IMR-90 (cell line): ENCODE data around the gene RNF133. TPM values are rescaled to one million over a fixed set of nuclear protein-coding genes. Genes with fewer than 3 reads are reported as not detected.

ENCODE experiments used
- ATAC-seq: fragments of 200-7000 bp; cut with Tn5 transposase; 2 replicates; pipeline ENCODE4 v1.9.1; 2020; ENCODE audit warnings: low read depth, mild to moderate bottlenecking, moderate library complexity
- BruUV-seq: library from RNA; stranded (reverse); fragments of 400-500 nt; replicated peaks from 2 replicates; lab custom pipeline; 2021; lab: Mats Ljungman, UMichigan
- CTCF ChIA-PET: fragments of 300-600 bp; formaldehyde crosslinking; extraction: SDS; loops from one replicate; lab custom pipeline; 2021; ENCODE audit warnings: antibody characterized with exemption; lab: Yijun Ruan, JAX
- POLR2A ChIA-PET: fragments of 300-600 bp; sonication (Branson Sonifier 250); formaldehyde crosslinking; loops from one replicate; lab custom pipeline; 2022; ENCODE audit warnings: antibody characterized with exemption; ENCODE audit not compliant: unreplicated experiment; lab: Charles Lee
- DNase-seq: peaks from one replicate; pipeline ENCODE4 v3.0.0; 2013
- H2AFZ ChIP-seq: replicated peaks from 2 replicates; pipeline ENCODE3; 2013; ENCODE audit warnings: low read length, mild to moderate bottlenecking; ENCODE audit not compliant: poor library complexity
- H2AK5ac ChIP-seq: 2 replicates; pipeline ENCODE4 v1.6.1; 2013; ENCODE audit warnings: low read depth, low read length, inconsistent platforms
- H2AK9ac ChIP-seq: replicated peaks from 2 replicates; pipeline ENCODE3; 2013; ENCODE audit warnings: mild to moderate bottlenecking, low read depth, low read length, moderate library complexity; ENCODE audit not compliant: poor library complexity
- H2BK120ac ChIP-seq: 2 replicates; pipeline ENCODE4 v1.6.1; 2013; ENCODE audit warnings: low read depth, low read length, inconsistent platforms
- H2BK15ac ChIP-seq: 3 replicates; pipeline ENCODE4 v1.6.1; 2013; ENCODE audit warnings: low read depth, low read length, inconsistent platforms
- H2BK20ac ChIP-seq: 2 replicates; pipeline ENCODE4 v1.6.1; 2013; ENCODE audit warnings: low read depth, mild to moderate bottlenecking, inconsistent platforms, low read length, moderate library complexity
- H2BK5ac ChIP-seq: 2 replicates; pipeline ENCODE4 v1.6.1; 2013; ENCODE audit warnings: mild to moderate bottlenecking, low read depth, low read length, inconsistent platforms; ENCODE audit not compliant: poor library complexity, severe bottlenecking
- H3K14ac ChIP-seq: replicated peaks from 2 replicates; pipeline ENCODE4 v1.6.1; 2013; ENCODE audit warnings: low read depth, low read length, inconsistent platforms
- H3K18ac ChIP-seq: 2 replicates; pipeline ENCODE4 v1.6.1; 2013; ENCODE audit warnings: low read depth, low read length, control low read depth
- H3K23ac ChIP-seq: 2 replicates; pipeline ENCODE4 v1.6.1; 2013; ENCODE audit warnings: low read depth, low read length, inconsistent platforms
- H3K27ac ChIP-seq: 2 replicates; pipeline ENCODE4 v1.5.1; 2013; ENCODE audit warnings: mild to moderate bottlenecking, control low read depth, low read length; ENCODE audit not compliant: insufficient read depth
- H3K27me3 ChIP-seq: 2 replicates; pipeline ENCODE4 v1.6.1; 2013; ENCODE audit warnings: low read length; ENCODE audit not compliant: control insufficient read depth, insufficient read depth
- H3K36me3 ChIP-seq: 2 replicates; pipeline ENCODE4 v1.6.1; 2013; ENCODE audit warnings: low read length, mixed read lengths; ENCODE audit not compliant: control insufficient read depth, insufficient read depth
- H3K4ac ChIP-seq: 2 replicates; pipeline ENCODE4 v1.6.1; 2013; ENCODE audit warnings: low read depth, low read length, inconsistent platforms
- H3K4me1 ChIP-seq: 2 replicates; pipeline ENCODE4 v1.6.1; 2013; ENCODE audit warnings: low read length, mixed read lengths; ENCODE audit not compliant: control insufficient read depth, insufficient read depth
- H3K4me2 ChIP-seq: 2 replicates; pipeline ENCODE4 v1.6.1; 2013; ENCODE audit warnings: low read depth, mild to moderate bottlenecking, control low read depth, low read length, moderate library complexity
- H3K4me3 ChIP-seq: 2 replicates; pipeline ENCODE4 v1.5.1; 2013; ENCODE audit warnings: low read depth, mild to moderate bottlenecking, control low read depth, low read length, moderate library complexity; ENCODE audit not compliant: insufficient read depth
- H3K56ac ChIP-seq: 2 replicates; pipeline ENCODE4 v1.6.1; 2013; ENCODE audit warnings: low read length, inconsistent platforms; ENCODE audit not compliant: insufficient read depth; ENCODE audit errors: extremely low read depth
- H3K79me1 ChIP-seq, 2 experiments: 2 replicates each; pipeline ENCODE4 v1.6.1; 2013; ENCODE audit warnings: low read length in 2 of 2, inconsistent platforms in 1 of 2, low read depth in 1 of 2
- H3K9ac ChIP-seq: 2 replicates; pipeline ENCODE4 v1.6.1; 2013; ENCODE audit warnings: low read depth, low read length, control low read depth
- H3K9me1 ChIP-seq: 2 replicates; pipeline ENCODE4 v1.6.1; 2013; ENCODE audit warnings: low read length, inconsistent platforms; ENCODE audit not compliant: insufficient read depth
- H3K9me3 ChIP-seq: 2 replicates; pipeline ENCODE4 v1.6.1; 2013; ENCODE audit warnings: low read length; ENCODE audit not compliant: control insufficient read depth, insufficient read depth
- H4K20me1 ChIP-seq: 2 replicates; pipeline ENCODE4 v1.6.1; 2013; ENCODE audit warnings: low read length, inconsistent platforms; ENCODE audit not compliant: insufficient read depth
- H4K5ac ChIP-seq: 2 replicates; pipeline ENCODE4 v1.6.1; 2013; ENCODE audit warnings: mild to moderate bottlenecking, low read depth, low read length, control low read depth
- H4K8ac ChIP-seq, 2 experiments: 2 replicates each; pipeline ENCODE4 v1.6.1; 2013; ENCODE audit warnings: low read depth in 2 of 2, low read length in 2 of 2, control low read depth in 1 of 2, inconsistent platforms in 1 of 2
- H4K91ac ChIP-seq: 2 replicates; pipeline ENCODE4 v1.6.1; 2013; ENCODE audit warnings: low read depth, low read length, inconsistent platforms; ENCODE audit not compliant: insufficient read depth
- NFE2L2 ChIP-seq: fragments of 150-350 bp; IDR thresholded peaks from 2 replicates; pipeline ENCODE4 v1.6.1; 2016; ENCODE audit warnings: low read depth, mild to moderate bottlenecking, low read length
- WGBS, 2 experiments: methylation state at CpG; one replicate each; pipeline versions ENCODE4 v1.1.5 to v1.1.7; 2013; ENCODE audit warnings: missing lambda C conversion rate in 2 of 2; ENCODE audit not compliant: insufficient read length in 1 of 2; ENCODE audit errors: extremely low coverage in 2 of 2; 5-methylcytosine and 5-hydroxymethylcytosine counted together
- dilution Hi-C: fragments of 300-500 bp; cut with HindIII; formaldehyde crosslinking; loops from one replicate; pipeline ENCODE4 v1.14.3; 2018; ENCODE audit warnings: low sequenced_read_pairs; ENCODE audit not compliant: unreplicated experiment
- in situ Hi-C: fragments of 300-500 bp; cut with MboI; formaldehyde crosslinking; loops from 3 replicates; pipeline ENCODE4 v1.14.3; 2019; ENCODE audit warnings: low sequenced_read_pairs, inconsistent platforms, mixed read lengths
- intact Hi-C: fragments of 100-400 bp; cut with micrococcal nuclease; formaldehyde crosslinking; loops from 2 replicates; pipeline ENCODE4 v1.10.0; 2022
- microRNA-seq, 2 experiments: library from miRNA; stranded (forward) in 1 of 2; unstranded in 1 of 2; fragments of 10-50 nt in 1 of 2; fragments of <30 nt in 1 of 2; gene quantifications in 1 of 2; microRNA quantifications in 1 of 2; one replicate each; pipeline versions ENCODE3 to v1.1.0; 2013 to 2020; ENCODE audit not compliant: insufficient read depth in 1 of 2, insufficient read length in 1 of 2, unreplicated experiment in 1 of 2
- polyA plus RNA-seq, 3 experiments: library from polyadenylated mRNA; depleted of rRNA; stranded (reverse); fragments of >200 nt; gene quantifications; 2 replicates each; pipeline ENCODE4 v1.2.3, GENCODE V29; 2012; ENCODE audit warnings: low replicate concordance in 1 of 3
- small RNA-seq, 5 experiments: library from RNA; depleted of rRNA; stranded (forward); fragments of <200 nt; gene quantifications; one replicate each; pipeline ENCODE3, GENCODE V24; 2012
- total RNA-seq: library from RNA; depleted of rRNA; stranded (reverse); fragments of >200 nt; gene quantifications from 2 replicates; pipeline ENCODE4 v1.2.3, GENCODE V29; 2012; rRNA removed
- TF ChIP-seq, protein P1 (sequence below): fragments of 150-350 bp; IDR thresholded peaks from 2 replicates; pipeline ENCODE4 v1.6.1; 2017; ENCODE audit warnings: mild to moderate bottlenecking, antibody characterized with exemption, low read length, low read depth

The RNF133 gene
- total and polyA plus RNA-seq, 2 of the 4 experiments (the other 2 are of a cell fraction), result not detected

DNA sequence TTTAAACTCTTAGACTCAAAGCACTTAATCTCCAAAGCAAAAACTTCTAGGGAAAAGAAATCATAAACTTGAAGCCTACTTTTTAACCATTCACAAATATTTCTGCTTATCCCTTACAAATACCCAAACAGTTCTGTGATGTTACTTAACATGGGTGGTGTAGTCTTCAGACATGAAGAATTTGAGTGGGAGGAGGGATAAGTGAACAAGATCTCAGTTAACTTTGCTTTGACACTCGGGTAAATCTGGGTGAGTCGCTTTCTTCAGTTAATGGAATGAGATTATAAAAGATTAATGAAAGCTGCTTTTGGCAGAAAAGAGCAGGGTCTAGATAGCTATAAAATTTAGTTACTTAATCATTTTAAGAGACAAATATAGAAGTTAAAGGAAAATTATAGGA, 47.5 kb downstream of the RNF133 start:
- BruUV-seq, result no TSS peak
- intact Hi-C loops, result no loop called here
- no CpG with 5 or more reads among the region's 2 CpGs for WGBS, 2 experiments
- Histone ChIP-seq H2BK120ac (no peak overlapping the region), H3K27me3 (no peaks in the 10 kb centered on the region), H3K9me3 (peaks cover 2% of the 10 kb centered on the region; the same call in 1 of the 2 replicates), H3K4ac (no peak overlapping the region), H3K14ac (no peak overlapping the region), H2BK20ac (no peak overlapping the region), H3K79me1 (no peaks in the 10 kb centered on the region), H3K23ac (no peak overlapping the region), H2BK5ac (no peak overlapping the region), H3K27ac (no peak overlapping the region), H2AK5ac (no peak overlapping the region), H3K56ac (no peak overlapping the region), H2AFZ (no peak overlapping the region), H3K4me3 (no peak overlapping the region), H3K9ac (no peak overlapping the region), H2AK9ac (no peak overlapping the region), H3K36me3 (no peaks in the 10 kb centered on the region), H3K18ac (no peak overlapping the region), H4K20me1 (no peaks in the 10 kb centered on the region), H4K8ac (no peak overlapping the region), H3K9me1 (no peaks in the 10 kb centered on the region), H3K4me1 (no peaks in the 10 kb centered on the region), H4K5ac (no peak overlapping the region), H4K91ac (no peak overlapping the region), H2BK15ac (no peak overlapping the region), H3K4me2 (no peak overlapping the region)
- CTCF ChIA-PET, result no interaction called here
- DNase-seq (no peak), ATAC-seq (no peak)
- POLR2A ChIA-PET, result no interaction called here
- dilution Hi-C loops, result no loop called here
- TF ChIP-seq, protein P1, sequence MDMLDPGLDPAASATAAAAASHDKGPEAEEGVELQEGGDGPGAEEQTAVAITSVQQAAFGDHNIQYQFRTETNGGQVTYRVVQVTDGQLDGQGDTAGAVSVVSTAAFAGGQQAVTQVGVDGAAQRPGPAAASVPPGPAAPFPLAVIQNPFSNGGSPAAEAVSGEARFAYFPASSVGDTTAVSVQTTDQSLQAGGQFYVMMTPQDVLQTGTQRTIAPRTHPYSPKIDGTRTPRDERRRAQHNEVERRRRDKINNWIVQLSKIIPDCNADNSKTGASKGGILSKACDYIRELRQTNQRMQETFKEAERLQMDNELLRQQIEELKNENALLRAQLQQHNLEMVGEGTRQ, result no peak
- no peak for TF ChIP-seq NFE2L2
- in situ Hi-C loops, result no loop called here

Small RNAs within 50 kb of the gene (microRNA-seq; reads per million reads assigned to microRNA genes)
- gene AC006463.1 (ENCODE audit: insufficient read depth, insufficient read length), result not detected

Small RNAs within 50 kb of the gene (small RNA-seq; reads per million reads assigned to genes)
- 0 reads per million in 5 experiments for gene AC006463.1

Other genes starting within 250 kb of the RNF133 start
- gene RNF148, start 3.8 kb upstream of the RNF133 start, total RNA-seq, result not detected in 2 replicates
- not detected in 2 replicates for gene RNF148, start 3.8 kb upstream of the RNF133 start, polyA plus RNA-seq (2012; rRNA removed)
- 0.28 and 0.54 TPM in 2 replicates for gene CADPS2, start 187.3 kb upstream of the RNF133 start, total RNA-seq
- gene CADPS2, start 187.3 kb upstream of the RNF133 start, polyA plus RNA-seq (2012; rRNA removed), result 0.10 and 0.14 TPM in 2 replicates